ENCODE results near the gene ATE1.
A peak's percentile ranks its signal among the peaks of the same experiment; 100 is the strongest.

ATE1 gene

GRCh38 chr10:121741248-121741792 lies 186.5 kb downstream of the ATE1 start:
- in situ Hi-C loops (cut with MboI; ENCODE audit: low sequenced_read_pairs, unreplicated experiment): no loop called here
- no peak for DNase-seq (ENCODE audit: low spot score)
- TF ChIP-seq, protein P1, sequence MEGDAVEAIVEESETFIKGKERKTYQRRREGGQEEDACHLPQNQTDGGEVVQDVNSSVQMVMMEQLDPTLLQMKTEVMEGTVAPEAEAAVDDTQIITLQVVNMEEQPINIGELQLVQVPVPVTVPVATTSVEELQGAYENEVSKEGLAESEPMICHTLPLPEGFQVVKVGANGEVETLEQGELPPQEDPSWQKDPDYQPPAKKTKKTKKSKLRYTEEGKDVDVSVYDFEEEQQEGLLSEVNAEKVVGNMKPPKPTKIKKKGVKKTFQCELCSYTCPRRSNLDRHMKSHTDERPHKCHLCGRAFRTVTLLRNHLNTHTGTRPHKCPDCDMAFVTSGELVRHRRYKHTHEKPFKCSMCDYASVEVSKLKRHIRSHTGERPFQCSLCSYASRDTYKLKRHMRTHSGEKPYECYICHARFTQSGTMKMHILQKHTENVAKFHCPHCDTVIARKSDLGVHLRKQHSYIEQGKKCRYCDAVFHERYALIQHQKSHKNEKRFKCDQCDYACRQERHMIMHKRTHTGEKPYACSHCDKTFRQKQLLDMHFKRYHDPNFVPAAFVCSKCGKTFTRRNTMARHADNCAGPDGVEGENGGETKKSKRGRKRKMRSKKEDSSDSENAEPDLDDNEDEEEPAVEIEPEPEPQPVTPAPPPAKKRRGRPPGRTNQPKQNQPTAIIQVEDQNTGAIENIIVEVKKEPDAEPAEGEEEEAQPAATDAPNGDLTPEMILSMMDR (IDR thresholded peaks at IDR 0.05; ENCODE audit: borderline replicate concordance, control extremely low read depth, extremely low read depth, insufficient read depth, missing control alignments): no peak

- TF ChIP-seq, protein P1 (IDR thresholded peaks at IDR 0.05; ENCODE audit: borderline replicate concordance, control extremely low read depth, extremely low read depth, insufficient read depth, missing control alignments): no peak
- in situ Hi-C loops (cut with MboI; ENCODE audit: low sequenced_read_pairs, unreplicated experiment): no loop called here
- no peak for DNase-seq (ENCODE audit: low spot score)
Measured at GRCh38 chr10:121740069-121740468, 187.8 kb downstream of the ATE1 start.

- TF ChIP-seq, protein P1 (IDR thresholded peaks at IDR 0.05; ENCODE audit: borderline replicate concordance, control extremely low read depth, extremely low read depth, insufficient read depth, missing control alignments): no peak
- in situ Hi-C loops (cut with MboI; ENCODE audit: low sequenced_read_pairs, unreplicated experiment): loop anchor here (10.0 kb wide), 1 partner anchor 794 kb away; no protein-coding TSS in a partner anchor
Measured at GRCh38 chr10:121739114-121739513, 188.7 kb downstream of the ATE1 start.

GRCh38 chr10:121736315-121737130 lies 191.3 kb downstream of the ATE1 start:
- in situ Hi-C loops (cut with MboI; ENCODE audit: low sequenced_read_pairs, unreplicated experiment): loop anchor here (10.0 kb wide), 1 partner anchor 792 kb away; no protein-coding TSS in a partner anchor
- no peak for DNase-seq (ENCODE audit: low spot score)
- TF ChIP-seq, protein P1 (IDR thresholded peaks at IDR 0.05; ENCODE audit: borderline replicate concordance, control extremely low read depth, extremely low read depth, insufficient read depth, missing control alignments): no peak

More at GRCh38 chr10:121739114-121739513, 188.7 kb downstream of the ATE1 start:
- no peak for DNase-seq (ENCODE audit: low spot score)

- in situ Hi-C loops (cut with MboI; ENCODE audit: low sequenced_read_pairs, unreplicated experiment): loop anchor here (10.0 kb wide), 1 partner anchor 790 kb away; no protein-coding TSS in a partner anchor
- no peak for DNase-seq (ENCODE audit: low spot score)
- TF ChIP-seq, protein P1 (IDR thresholded peaks at IDR 0.05; ENCODE audit: borderline replicate concordance, control extremely low read depth, extremely low read depth, insufficient read depth, missing control alignments): no peak
Measured at GRCh38 chr10:121735263-121735662, 192.6 kb downstream of the ATE1 start.

DNA sequence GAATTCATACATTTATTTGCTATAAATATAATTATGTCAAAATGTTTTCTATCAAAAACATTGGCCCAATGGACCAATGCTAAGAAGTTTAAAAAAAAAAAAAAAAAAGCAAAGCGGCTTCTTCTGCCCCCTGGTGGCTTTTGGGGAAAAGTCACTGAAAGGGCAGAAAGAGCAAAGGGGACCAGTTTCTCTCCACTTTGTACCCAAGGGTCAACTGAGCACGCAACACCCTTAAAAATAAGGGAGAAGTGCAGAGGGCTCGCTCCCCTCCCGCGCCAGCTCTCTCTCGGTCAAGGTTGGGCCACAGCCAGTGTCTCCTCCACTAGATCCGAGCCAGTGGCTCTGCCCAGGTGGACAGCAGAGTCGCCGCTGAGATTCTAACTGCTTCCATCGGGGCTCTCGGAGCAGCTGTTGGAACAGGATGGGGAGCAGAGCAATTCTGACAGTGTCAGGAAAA lies 193.2 kb downstream of the ATE1 start:
- in situ Hi-C loops (cut with MboI; ENCODE audit: low sequenced_read_pairs, unreplicated experiment): loop anchor here (10.0 kb wide), 1 partner anchor 790 kb away; no protein-coding TSS in a partner anchor
- TF ChIP-seq, protein P1 (IDR thresholded peaks at IDR 0.05; ENCODE audit: borderline replicate concordance, control extremely low read depth, extremely low read depth, insufficient read depth, missing control alignments): peak; percentile 49
- DNase-seq (ENCODE audit: low spot score): peak; percentile 67

Measured in GM13976 (cell line).